Measurements from ENCODE around the gene PDZD4. TPM values are rescaled to one million over a fixed set of nuclear protein-coding genes. Genes with fewer than 3 reads are reported as not detected.

Gene PDZD4
- polyA plus RNA-seq (2012; ENCODE audit: missing spikeins): not detected

GRCh38 chrX:153829799-153830639 is at the start of gene PDZD4:
Gene PDZD4, minus strand, starts transcription at chrX:153830544. Its CDS starts 246 bp downstream, at chrX:153830298.
- TF ChIP-seq POLR2AphosphoS5 (IDR thresholded peaks at IDR 0.05; ENCODE audit: low read depth, low read length) (no peak), TAF1 (IDR thresholded peaks at IDR 0.05; ENCODE audit: borderline replicate concordance, low read depth, low read length) (no peak), POLR2A (IDR thresholded peaks at IDR 0.05; ENCODE audit: low read depth, low read length) (no peak)
- DNase-seq (ENCODE audit: insufficient read length) (no peak), FAIRE-seq (no peak)

GRCh38 chrX:153879741-153880439 is 49.5 kb upstream of the PDZD4 start:
- no peak for FAIRE-seq

GRCh38 chrX:153878969-153879653 is 48.8 kb upstream of the PDZD4 start:
- no peak for TF ChIP-seq TAF1 (IDR thresholded peaks at IDR 0.05; ENCODE audit: borderline replicate concordance, low read depth, low read length)
- DNase-seq (ENCODE audit: insufficient read length) (peak; percentile 20), FAIRE-seq (no peak)

More at GRCh38 chrX:153879741-153880439, 49.5 kb upstream of the PDZD4 start:
- peak; percentile 17 for DNase-seq (ENCODE audit: insufficient read length)
- TF ChIP-seq TAF1 (IDR thresholded peaks at IDR 0.05; ENCODE audit: borderline replicate concordance, low read depth, low read length): no peak
- no peak for TF ChIP-seq POLR2A (IDR thresholded peaks at IDR 0.05; ENCODE audit: low read depth, low read length)
- no peak for TF ChIP-seq POLR2AphosphoS5 (IDR thresholded peaks at IDR 0.05; ENCODE audit: low read depth, low read length)

- no peak for TF ChIP-seq POLR2AphosphoS5 (IDR thresholded peaks at IDR 0.05; ENCODE audit: low read depth, low read length)
- TF ChIP-seq TAF1 (IDR thresholded peaks at IDR 0.05; ENCODE audit: borderline replicate concordance, low read depth, low read length): no peak
- no peak for TF ChIP-seq POLR2A (IDR thresholded peaks at IDR 0.05; ENCODE audit: low read depth, low read length)
- FAIRE-seq (no peak), DNase-seq (ENCODE audit: insufficient read length) (no peak)
Observed at GRCh38 chrX:153878345-153878744, 48.0 kb upstream of the PDZD4 start.

GRCh38 chrX:153877571-153878261 is 47.4 kb upstream of the PDZD4 start:
- no peak for TF ChIP-seq POLR2A (IDR thresholded peaks at IDR 0.05; ENCODE audit: low read depth, low read length)
- no peak for TF ChIP-seq POLR2AphosphoS5 (IDR thresholded peaks at IDR 0.05; ENCODE audit: low read depth, low read length)
- no peak for TF ChIP-seq TAF1 (IDR thresholded peaks at IDR 0.05; ENCODE audit: borderline replicate concordance, low read depth, low read length)
- DNase-seq (ENCODE audit: insufficient read length) (no peak), FAIRE-seq (no peak)

- TF ChIP-seq POLR2AphosphoS5 (IDR thresholded peaks at IDR 0.05; ENCODE audit: low read depth, low read length): no peak
- TF ChIP-seq POLR2A (IDR thresholded peaks at IDR 0.05; ENCODE audit: low read depth, low read length): no peak
- no peak for TF ChIP-seq TAF1 (IDR thresholded peaks at IDR 0.05; ENCODE audit: borderline replicate concordance, low read depth, low read length)
- no peak for DNase-seq (ENCODE audit: insufficient read length)
- no peak for FAIRE-seq
Observed at GRCh38 chrX:153876112-153876491, 45.8 kb upstream of the PDZD4 start.

GRCh38 chrX:153875391-153876111 is 45.2 kb upstream of the PDZD4 start:
- no peak for FAIRE-seq

GRCh38 chrX:153874366-153875125 is 44.2 kb upstream of the PDZD4 start:
- DNase-seq (ENCODE audit: insufficient read length) (no peak), FAIRE-seq (no peak)
- TF ChIP-seq POLR2AphosphoS5 (IDR thresholded peaks at IDR 0.05; ENCODE audit: low read depth, low read length): no peak
- no peak for TF ChIP-seq TAF1 (IDR thresholded peaks at IDR 0.05; ENCODE audit: borderline replicate concordance, low read depth, low read length)
- TF ChIP-seq POLR2A (IDR thresholded peaks at IDR 0.05; ENCODE audit: low read depth, low read length): no peak

More at GRCh38 chrX:153875391-153876111, 45.2 kb upstream of the PDZD4 start:
- peak; percentile 75 for DNase-seq (ENCODE audit: insufficient read length)
- no peak for TF ChIP-seq POLR2A (IDR thresholded peaks at IDR 0.05; ENCODE audit: low read depth, low read length)
- TF ChIP-seq POLR2AphosphoS5 (IDR thresholded peaks at IDR 0.05; ENCODE audit: low read depth, low read length): no peak
- no peak for TF ChIP-seq TAF1 (IDR thresholded peaks at IDR 0.05; ENCODE audit: borderline replicate concordance, low read depth, low read length)

- FAIRE-seq: no peak
- TF ChIP-seq POLR2A (IDR thresholded peaks at IDR 0.05; ENCODE audit: low read depth, low read length): no peak
- no peak for TF ChIP-seq POLR2AphosphoS5 (IDR thresholded peaks at IDR 0.05; ENCODE audit: low read depth, low read length)
- TF ChIP-seq TAF1 (IDR thresholded peaks at IDR 0.05; ENCODE audit: borderline replicate concordance, low read depth, low read length): no peak
- no peak for DNase-seq (ENCODE audit: insufficient read length)
Observed at GRCh38 chrX:153874085-153874365, 43.7 kb upstream of the PDZD4 start.

All from GM12892 (cell line).